ENCODE data around the gene STUB1. TPM values are rescaled to one million over a fixed set of nuclear protein-coding genes. Genes with fewer than 3 reads are reported as not detected.

STUB1 gene
- total RNA-seq, 3 donors from 2014 or later: 127 to 184 (median 175) TPM

DNA sequence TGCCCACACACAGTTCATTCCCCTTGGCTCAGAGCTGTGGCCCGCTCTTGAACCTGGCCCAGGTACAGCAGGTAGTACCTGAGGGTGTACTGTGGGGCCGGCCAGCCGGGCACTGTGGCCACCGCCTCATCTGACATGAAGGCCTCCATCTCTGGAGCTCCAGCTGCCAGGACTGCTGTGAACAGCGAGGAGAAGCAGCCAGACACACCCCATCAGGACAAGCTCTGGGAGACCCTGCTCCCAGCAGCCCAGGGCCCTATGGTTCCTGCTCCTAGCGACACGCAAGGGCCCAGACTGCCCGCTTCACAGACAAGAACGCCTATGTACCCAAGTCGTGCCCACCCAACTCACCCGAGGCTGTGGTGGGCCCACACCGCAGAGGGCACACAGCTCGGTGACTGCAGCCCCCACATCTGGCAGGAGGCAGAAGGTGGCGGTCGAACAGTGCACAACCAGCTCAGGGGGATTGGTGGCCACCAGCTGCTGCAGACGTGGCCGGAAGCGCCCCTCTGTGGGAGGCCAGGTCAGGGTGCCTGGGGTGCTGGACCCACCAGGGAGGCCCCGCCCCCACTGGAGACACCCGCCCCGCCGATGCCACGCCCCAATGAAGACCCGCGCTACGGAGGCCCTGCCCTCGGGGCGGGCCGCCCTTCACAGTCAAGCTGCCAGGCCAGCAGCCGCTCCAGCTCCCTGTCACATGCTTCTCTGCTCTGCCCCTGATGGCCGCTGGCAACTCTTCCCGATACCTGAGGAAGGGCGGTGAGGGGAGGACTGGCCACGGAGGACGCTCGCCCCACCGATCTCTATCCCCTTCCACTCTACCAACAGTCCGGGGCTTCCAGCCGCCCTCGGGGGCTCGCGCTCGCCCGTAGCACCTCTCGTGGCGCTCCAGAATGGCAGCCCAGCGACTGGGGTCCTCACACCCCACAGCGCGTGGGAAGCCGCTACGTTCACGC, 1.1 kb upstream of the STUB1 start:
- Histone ChIP-seq H3K4me3 (peak overlapping the region; percentile 72 to 90 (median 86)), H3K36me3 (no peaks in the 10 kb centered on the region), H3K27me3 (no peaks in the 10 kb centered on the region), H3K4me1 (peaks cover 9 to 31% of the 10 kb centered on the region in 2 donors), H3K27ac (peak overlapping the region; percentile 80 to 96), H3K9me3 (no peaks in the 10 kb centered on the region)
- DNase-seq (ENCODE audit: low spot score in 2 of 2): peak in 1 of 2 donors; percentile 73
- intact Hi-C loops (cut with DNase I; ENCODE audit: low total_unique reads): no loop called here
- no peak for TF ChIP-seq POLR2A (IDR thresholded peaks at IDR 0.05)
- TF ChIP-seq POLR2AphosphoS5 (IDR thresholded peaks at IDR 0.05): peak in 1 of 3 donors; percentile 18

DNA sequence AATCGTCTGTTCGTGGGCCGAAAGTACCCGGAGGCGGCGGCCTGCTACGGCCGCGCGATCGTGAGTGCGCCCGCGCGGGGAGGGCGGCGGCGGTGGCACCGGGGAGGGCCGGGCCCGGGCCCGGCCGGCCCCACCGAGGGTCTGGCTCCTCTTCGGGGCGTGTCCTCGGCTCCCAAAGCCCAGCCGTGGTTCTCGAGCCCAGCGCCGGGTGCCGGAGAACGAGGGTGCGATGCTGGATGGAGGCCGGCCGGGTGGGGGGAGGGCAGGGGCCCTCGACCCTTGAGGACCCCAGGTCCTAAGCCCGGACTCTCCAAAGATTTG, 375 bp downstream of the STUB1 start:
- TF ChIP-seq POLR2AphosphoS5 (IDR thresholded peaks at IDR 0.05) (no peak), POLR2A (IDR thresholded peaks at IDR 0.05) (no peak)
- TF ChIP-seq, protein P1, sequence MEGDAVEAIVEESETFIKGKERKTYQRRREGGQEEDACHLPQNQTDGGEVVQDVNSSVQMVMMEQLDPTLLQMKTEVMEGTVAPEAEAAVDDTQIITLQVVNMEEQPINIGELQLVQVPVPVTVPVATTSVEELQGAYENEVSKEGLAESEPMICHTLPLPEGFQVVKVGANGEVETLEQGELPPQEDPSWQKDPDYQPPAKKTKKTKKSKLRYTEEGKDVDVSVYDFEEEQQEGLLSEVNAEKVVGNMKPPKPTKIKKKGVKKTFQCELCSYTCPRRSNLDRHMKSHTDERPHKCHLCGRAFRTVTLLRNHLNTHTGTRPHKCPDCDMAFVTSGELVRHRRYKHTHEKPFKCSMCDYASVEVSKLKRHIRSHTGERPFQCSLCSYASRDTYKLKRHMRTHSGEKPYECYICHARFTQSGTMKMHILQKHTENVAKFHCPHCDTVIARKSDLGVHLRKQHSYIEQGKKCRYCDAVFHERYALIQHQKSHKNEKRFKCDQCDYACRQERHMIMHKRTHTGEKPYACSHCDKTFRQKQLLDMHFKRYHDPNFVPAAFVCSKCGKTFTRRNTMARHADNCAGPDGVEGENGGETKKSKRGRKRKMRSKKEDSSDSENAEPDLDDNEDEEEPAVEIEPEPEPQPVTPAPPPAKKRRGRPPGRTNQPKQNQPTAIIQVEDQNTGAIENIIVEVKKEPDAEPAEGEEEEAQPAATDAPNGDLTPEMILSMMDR (IDR thresholded peaks at IDR 0.05): no peak
- no peak for DNase-seq (ENCODE audit: low spot score in 2 of 2)
- no peaks in the 10 kb centered on the region for H3K36me3 ChIP-seq
- peaks cover 17 to 41% of the 10 kb centered on the region in 2 donors for H3K4me1 ChIP-seq
- intact Hi-C loops (cut with DNase I; ENCODE audit: low total_unique reads): no loop called here
- H3K27ac ChIP-seq: peak overlapping the region; percentile 80 to 96
- no peaks in the 10 kb centered on the region for H3K27me3 ChIP-seq
- H3K4me3 ChIP-seq: peak overlapping the region; percentile 72 to 90 (median 86)
- H3K9me3 ChIP-seq: no peaks in the 10 kb centered on the region

DNA sequence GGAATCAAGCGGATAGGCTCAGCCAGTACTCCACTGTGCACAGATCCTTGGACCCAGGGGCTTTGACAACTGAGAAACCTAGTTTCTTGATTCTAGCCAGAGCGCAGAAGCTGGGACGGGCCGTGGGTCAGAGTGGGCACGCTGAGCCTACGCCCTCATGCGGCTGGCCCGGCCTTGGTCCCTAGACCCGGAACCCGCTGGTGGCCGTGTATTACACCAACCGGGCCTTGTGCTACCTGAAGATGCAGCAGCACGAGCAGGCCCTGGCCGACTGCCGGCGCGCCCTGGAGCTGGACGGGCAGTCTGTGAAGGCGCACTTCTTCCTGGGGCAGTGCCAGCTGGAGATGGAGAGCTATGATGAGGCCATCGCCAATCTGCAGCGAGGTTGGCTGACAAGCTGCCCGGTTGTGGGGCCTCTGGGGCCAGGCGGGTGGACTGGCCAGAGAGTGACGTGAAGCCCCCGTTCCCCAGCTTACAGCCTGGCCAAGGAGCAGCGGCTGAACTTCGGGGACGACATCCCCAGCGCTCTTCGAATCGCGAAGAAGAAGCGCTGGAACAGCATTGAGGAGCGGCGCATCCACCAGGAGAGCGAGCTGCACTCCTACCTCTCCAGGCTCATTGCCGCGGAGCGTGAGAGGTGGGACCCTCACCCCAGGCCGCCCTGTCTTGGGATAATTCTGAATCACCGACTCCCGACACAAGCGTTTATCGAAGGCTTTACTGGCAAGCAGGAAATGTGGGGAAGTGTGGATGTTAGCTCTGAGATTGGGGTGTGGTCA, 946 bp downstream of the STUB1 start:
- Histone ChIP-seq H3K9me3 (no peaks in the 10 kb centered on the region), H3K27ac (peak overlapping the region; percentile 80 to 96), H3K4me3 (peak overlapping the region; percentile 72 to 90 (median 86)), H3K36me3 (no peaks in the 10 kb centered on the region), H3K27me3 (no peaks in the 10 kb centered on the region), H3K4me1 (peaks cover 17 to 41% of the 10 kb centered on the region in 2 donors)
- intact Hi-C loops (cut with DNase I; ENCODE audit: low total_unique reads): no loop called here
- no peak for DNase-seq (ENCODE audit: low spot score in 2 of 2)
- TF ChIP-seq POLR2AphosphoS5 (IDR thresholded peaks at IDR 0.05) (no peak), POLR2A (IDR thresholded peaks at IDR 0.05) (no peak)
- TF ChIP-seq, protein P1 (IDR thresholded peaks at IDR 0.05): no peak

DNA sequence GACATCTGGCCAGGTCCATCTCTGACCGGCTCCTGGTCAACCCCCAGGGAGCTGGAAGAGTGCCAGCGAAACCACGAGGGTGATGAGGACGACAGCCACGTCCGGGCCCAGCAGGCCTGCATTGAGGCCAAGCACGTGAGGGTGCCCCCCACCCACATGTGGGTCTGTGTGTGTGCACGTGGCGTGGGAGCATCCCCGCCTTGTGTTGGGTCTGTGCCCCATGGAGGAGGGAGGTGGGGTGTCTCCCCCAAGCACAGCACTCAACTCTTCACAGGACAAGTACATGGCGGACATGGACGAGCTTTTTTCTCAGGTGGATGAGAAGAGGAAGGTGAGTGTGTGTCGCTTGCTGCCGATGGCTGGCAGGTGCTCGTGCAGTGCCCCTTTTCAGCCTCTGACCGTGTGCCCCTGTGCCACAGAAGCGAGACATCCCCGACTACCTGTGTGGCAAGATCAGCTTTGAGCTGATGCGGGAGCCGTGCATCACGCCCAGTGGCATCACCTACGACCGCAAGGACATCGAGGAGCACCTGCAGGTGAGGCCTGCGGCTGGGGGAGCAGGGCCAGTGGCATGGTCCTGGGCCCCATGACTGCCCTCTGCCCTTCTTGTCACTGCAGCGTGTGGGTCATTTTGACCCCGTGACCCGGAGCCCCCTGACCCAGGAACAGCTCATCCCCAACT, 1.7 kb downstream of the STUB1 start:
- peaks cover 17 to 41% of the 10 kb centered on the region in 2 donors for H3K4me1 ChIP-seq
- no peak for DNase-seq (ENCODE audit: low spot score in 2 of 2)
- H3K9me3 ChIP-seq: no peaks in the 10 kb centered on the region
- peak overlapping the region in 1 of 2 donors; percentile 12 for H3K27ac ChIP-seq
- TF ChIP-seq, protein P1 (IDR thresholded peaks at IDR 0.05): no peak
- TF ChIP-seq POLR2AphosphoS5 (IDR thresholded peaks at IDR 0.05) (no peak), POLR2A (IDR thresholded peaks at IDR 0.05) (no peak)
- H3K4me3 ChIP-seq: peak overlapping the region in 2 of 3 donors; percentile 86 to 90
- H3K36me3 ChIP-seq: no peaks in the 10 kb centered on the region
- intact Hi-C loops (cut with DNase I; ENCODE audit: low total_unique reads): no loop called here
- H3K27me3 ChIP-seq: no peaks in the 10 kb centered on the region
